ACC112 (cell line): ENCODE measurements around the gene SCTR.

Source experiments
- H2AFZ ChIP-seq: fragments of 200-600 bp; sonication (generic); one replicate; pipeline ENCODE4 v1.6.0; 2017; ENCODE audit warnings: antibody characterized with exemption, low read length; ENCODE audit not compliant: unreplicated experiment
- H3K27ac ChIP-seq: fragments of 200-600 bp; sonication (generic); 2 replicates; pipeline ENCODE4 v1.5.1; 2014; ENCODE audit warnings: low read depth, mild to moderate bottlenecking, antibody characterized with exemption, low read length, moderate library complexity
- H3K27me3 ChIP-seq: fragments of 200-600 bp; sonication (generic); 2 replicates; pipeline ENCODE4 v1.6.1; 2014; ENCODE audit warnings: mild to moderate bottlenecking, antibody characterized with exemption, low read length, moderate library complexity, mixed read lengths; ENCODE audit not compliant: insufficient read depth
- H3K36me3 ChIP-seq: fragments of 200-600 bp; sonication (generic); 2 replicates; pipeline ENCODE4 v1.6.1; 2016; ENCODE audit warnings: mild to moderate bottlenecking, antibody characterized with exemption, low read length, moderate library complexity, mixed read lengths; ENCODE audit not compliant: insufficient read depth
- H3K4me1 ChIP-seq: fragments of 200-600 bp; sonication (generic); one replicate; pipeline ENCODE4 v1.6.1; 2016; ENCODE audit warnings: low read length, mixed read lengths; ENCODE audit not compliant: insufficient read depth, unreplicated experiment, control insufficient read depth
- H3K4me3 ChIP-seq: fragments of 200-600 bp; sonication (generic); 2 replicates; pipeline ENCODE4 v1.5.1; 2014; ENCODE audit warnings: mild to moderate bottlenecking, low read depth, low read length
- H3K79me2 ChIP-seq: fragments of 200-600 bp; sonication (generic); one replicate; pipeline ENCODE4 v1.6.0; 2016; ENCODE audit warnings: low read length; ENCODE audit not compliant: control insufficient read depth, unreplicated experiment, insufficient read depth

The SCTR gene

DNA sequence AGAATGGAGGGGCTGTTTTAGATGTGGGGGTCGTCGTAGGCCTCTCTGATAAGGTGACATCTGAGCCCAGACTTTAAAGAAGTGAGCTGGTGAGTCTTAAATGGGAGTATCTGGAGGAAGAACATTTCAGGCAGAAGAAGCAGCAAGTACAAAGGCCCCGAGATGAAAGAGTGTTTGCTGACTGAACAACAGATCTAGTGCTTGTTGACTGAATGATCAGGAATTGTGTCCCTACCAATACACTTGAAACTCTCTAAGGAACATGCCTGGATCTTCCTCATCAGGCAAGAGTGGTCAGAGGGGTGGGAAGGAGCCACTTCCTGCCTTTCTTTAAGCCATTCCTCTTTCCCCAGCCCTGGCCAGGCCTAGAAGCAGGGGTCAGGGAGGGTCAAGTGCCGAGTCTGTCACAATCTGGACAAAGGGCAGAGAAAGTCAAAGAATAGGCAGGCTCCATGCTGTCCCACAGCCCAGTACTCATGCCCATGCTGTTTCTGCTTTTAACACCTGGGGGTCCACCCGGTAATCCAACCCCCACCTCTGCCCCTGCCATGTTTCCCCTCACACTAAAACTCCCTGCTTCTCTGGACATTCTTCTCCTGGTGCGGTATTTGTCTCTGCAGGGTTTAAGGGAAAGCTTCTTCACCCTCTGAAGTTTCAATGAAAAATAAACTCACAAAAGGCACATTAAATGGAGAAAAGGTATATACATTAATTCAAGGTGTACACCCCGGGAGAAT lies 95.6 kb downstream of the SCTR start:
- no peaks in the 10 kb centered on the region for H3K36me3 ChIP-seq
- no peaks in the 10 kb centered on the region for H3K79me2 ChIP-seq
- no peak overlapping the region for H3K27ac ChIP-seq
- H3K4me3 ChIP-seq, result no peak overlapping the region
- peaks cover 28% of the 10 kb centered on the region for H3K27me3 ChIP-seq
- H2AFZ ChIP-seq, result no peak overlapping the region
- peaks cover 25% of the 10 kb centered on the region for H3K4me1 ChIP-seq

DNA sequence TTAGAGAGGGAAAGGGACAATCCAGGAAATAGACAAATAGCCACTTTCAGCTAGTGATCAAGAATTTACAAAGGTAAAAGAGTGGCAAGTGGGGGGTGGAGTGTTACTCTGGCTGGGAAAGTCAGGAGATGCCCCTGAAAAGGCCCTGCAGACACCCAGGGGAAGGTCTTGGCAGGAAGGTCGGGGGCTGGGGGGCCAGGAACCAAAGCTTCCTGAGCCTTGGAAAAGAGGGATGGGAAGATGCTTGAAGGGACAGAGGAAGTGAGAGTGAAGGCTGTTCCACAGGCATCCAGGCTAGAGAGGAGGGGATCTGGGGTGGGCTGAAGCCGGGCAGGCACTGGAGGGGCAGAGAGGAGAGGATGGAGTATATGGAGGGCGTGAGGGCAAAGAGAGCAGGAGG lies 96.5 kb downstream of the SCTR start:
- no peaks in the 10 kb centered on the region for H3K36me3 ChIP-seq
- H3K4me3 ChIP-seq, result no peak overlapping the region
- H3K27me3 ChIP-seq, result peaks cover 34% of the 10 kb centered on the region

DNA sequence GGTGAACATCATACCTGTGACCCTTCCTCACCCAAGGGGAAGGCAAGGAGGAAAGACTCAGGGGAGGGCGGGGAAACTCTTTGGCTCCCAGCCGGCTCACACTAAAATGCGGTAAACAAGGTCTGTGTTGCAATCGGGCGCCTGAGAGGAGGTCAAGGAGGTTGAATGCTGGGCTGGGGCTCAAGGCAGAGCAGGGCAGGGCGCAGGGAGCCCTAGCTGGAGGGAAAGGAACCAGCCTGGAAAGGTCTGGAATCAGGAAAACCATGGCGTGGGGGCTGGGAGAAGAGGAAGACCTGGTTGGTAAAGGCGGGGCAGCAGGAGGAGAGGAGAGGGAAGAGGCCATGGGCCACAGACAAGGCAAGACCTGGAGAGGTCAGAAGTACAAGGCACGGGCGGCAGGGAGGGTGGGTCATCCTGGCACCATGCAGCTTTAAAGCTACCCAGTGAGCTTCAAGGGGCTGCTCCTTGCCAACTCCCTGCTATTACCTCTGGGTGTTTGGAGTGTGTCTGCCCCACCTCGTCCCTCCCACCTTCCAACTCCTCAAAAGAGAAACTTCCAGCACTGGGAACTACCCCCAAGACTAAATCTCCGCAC lies 97.4 kb downstream of the SCTR start:
- Histone ChIP-seq H3K4me3 (no peak overlapping the region), H3K79me2 (no peaks in the 10 kb centered on the region), H3K4me1 (peaks cover 25% of the 10 kb centered on the region), H3K27ac (no peak overlapping the region), H3K27me3 (peaks cover 43% of the 10 kb centered on the region), H3K36me3 (no peaks in the 10 kb centered on the region), H2AFZ (no peak overlapping the region)

More for the DNA sequence above, 96.5 kb downstream of the SCTR start:
- Histone ChIP-seq H3K4me1 (peaks cover 25% of the 10 kb centered on the region), H3K27ac (no peak overlapping the region), H2AFZ (no peak overlapping the region), H3K79me2 (no peaks in the 10 kb centered on the region)

DNA sequence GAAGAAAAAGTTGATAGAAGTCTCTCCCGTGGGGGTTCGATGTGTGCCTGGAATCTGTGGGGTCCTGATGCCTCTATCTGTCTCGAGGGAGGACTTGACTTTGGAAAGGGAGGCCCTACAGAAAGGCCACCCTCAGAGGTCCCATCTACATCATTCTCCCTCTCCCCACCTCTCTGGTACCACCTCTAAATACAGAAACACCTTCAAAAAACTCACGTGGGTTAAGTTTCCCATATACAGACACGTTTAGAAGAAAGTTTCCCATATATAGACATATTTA lies 97.9 kb downstream of the SCTR start:
- H3K36me3 ChIP-seq, result no peaks in the 10 kb centered on the region
- H2AFZ ChIP-seq, result no peak overlapping the region
- H3K4me3 ChIP-seq, result no peak overlapping the region
- H3K4me1 ChIP-seq, result peaks cover 24% of the 10 kb centered on the region
- no peak overlapping the region for H3K27ac ChIP-seq
- peaks cover 49% of the 10 kb centered on the region for H3K27me3 ChIP-seq
- no peaks in the 10 kb centered on the region for H3K79me2 ChIP-seq

DNA sequence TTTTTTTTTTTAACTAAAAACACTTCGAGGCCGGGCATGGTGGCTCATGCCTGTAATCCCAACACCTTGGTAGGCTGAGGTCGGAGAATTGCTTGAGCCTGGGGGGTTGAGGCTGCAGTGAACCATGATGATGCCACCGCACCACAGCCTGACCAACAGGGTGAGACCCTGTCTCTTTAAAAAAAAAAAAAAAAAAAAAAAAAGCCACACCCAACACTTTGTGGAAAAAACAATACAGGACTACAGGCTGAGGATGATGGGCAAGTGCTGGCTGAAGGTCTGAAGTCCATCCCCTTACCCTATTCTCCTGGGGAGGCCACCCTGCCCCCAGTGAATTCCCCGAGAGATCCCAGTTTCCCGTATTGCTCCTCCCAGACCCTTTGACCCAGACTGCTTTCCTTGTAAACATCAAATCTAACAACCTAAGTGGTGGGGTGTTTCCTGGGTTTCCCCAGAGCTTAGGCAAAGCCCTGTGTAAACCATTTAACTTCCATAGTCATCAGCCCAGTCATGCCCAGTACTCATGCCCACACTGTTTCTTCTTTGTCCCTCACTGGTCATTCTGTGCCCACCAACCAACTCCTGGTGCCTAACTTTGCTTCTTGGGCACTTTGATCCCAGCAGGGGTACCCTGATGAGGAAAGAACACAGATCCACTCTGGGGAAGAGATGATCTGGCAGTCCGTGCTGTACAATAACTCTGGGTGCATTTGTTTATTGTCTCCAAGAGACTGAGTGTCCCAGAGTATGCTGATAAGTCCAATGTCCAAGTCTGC lies 98.5 kb downstream of the SCTR start:
- Histone ChIP-seq H3K4me1 (peaks cover 19% of the 10 kb centered on the region), H2AFZ (no peak overlapping the region), H3K36me3 (no peaks in the 10 kb centered on the region)

DNA sequence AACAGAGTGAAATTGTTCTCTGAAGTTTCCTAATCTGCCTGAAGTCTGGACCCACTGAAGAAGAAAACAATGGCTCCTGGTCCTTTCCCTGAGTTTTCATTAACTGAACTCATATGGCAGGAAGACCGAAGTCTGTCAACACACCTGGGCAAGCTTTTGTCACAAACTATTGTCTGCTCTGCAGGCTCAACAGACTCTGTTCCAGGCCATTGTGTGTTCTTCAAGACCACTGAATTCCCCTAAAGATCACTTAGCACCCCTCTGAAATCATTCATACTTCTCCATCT lies 99.2 kb downstream of the SCTR start:
- Histone ChIP-seq H3K36me3 (no peaks in the 10 kb centered on the region), H3K4me1 (peaks cover 16% of the 10 kb centered on the region)

More for the DNA sequence above, 98.5 kb downstream of the SCTR start:
- no peak overlapping the region for H3K4me3 ChIP-seq
- no peak overlapping the region for H3K27ac ChIP-seq
- no peaks in the 10 kb centered on the region for H3K79me2 ChIP-seq
- H3K27me3 ChIP-seq, result peaks cover 54% of the 10 kb centered on the region

DNA sequence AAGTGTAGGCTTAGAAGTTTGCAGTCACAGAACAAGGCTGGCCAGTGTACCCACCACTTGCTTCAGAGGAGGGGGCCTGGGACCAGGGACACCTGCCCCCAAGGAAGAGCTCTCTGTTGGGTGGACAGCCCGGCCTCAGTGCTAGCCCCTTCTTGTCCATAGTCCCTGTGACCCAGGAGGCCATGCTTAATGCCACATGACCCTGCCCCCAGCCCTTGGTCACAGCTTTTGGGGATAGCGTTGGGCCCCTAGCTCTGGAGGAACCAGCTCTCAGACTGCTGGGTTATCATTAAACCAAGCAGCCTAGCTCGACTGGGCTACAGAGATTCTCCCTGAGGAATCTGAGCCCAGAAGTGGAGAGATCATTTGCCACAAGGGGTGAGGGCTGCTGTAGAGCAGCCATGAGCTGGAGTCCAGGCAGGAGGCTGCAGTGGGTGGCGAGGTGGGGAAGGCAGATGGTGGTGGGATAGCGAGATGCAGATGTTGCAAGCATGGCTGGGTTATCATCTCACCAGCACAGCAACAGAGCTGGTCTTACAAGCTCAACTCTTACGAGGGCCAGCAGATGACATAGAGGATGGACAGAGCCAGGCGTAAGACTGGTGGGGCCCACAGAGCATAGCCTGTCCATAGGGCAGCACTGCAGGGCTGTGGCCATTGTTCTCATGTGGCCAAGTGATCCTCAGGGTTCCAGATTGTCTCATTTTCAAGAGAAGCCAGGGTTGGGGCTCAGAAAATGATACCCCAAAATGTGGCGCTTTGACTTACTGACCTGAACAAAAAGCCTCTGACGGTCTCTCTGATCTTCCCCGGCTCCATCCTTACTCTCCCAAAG lies 99.8 kb downstream of the SCTR start:
- Histone ChIP-seq H3K36me3 (no peaks in the 10 kb centered on the region), H3K79me2 (no peaks in the 10 kb centered on the region), H2AFZ (no peak overlapping the region), H3K27me3 (peaks cover 66% of the 10 kb centered on the region), H3K4me1 (peaks cover 12% of the 10 kb centered on the region), H3K27ac (no peak overlapping the region), H3K4me3 (no peak overlapping the region)

More for the DNA sequence above, 99.2 kb downstream of the SCTR start:
- no peaks in the 10 kb centered on the region for H3K79me2 ChIP-seq
- no peak overlapping the region for H3K4me3 ChIP-seq
- no peak overlapping the region for H2AFZ ChIP-seq
- H3K27ac ChIP-seq, result no peak overlapping the region
- peaks cover 61% of the 10 kb centered on the region for H3K27me3 ChIP-seq

DNA sequence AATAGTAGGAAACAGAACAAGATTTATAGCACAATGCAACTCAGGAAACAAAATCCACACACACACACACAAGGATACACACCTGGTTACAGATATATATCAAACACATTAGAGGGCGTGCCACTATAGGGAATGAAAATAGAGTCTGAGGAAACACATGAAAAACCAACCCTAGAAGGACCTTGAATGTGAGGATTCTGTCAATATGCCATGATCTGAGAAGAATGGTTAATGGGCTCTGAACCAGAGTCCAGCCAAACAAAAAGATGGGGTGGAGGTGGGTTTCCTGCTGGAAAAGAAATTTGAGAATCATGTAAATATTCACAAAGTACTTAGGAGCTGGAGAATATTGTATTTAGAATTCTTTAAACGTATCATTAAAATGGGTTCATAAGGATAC lies 100.5 kb downstream of the SCTR start:
- Histone ChIP-seq H2AFZ (no peak overlapping the region), H3K36me3 (no peaks in the 10 kb centered on the region), H3K4me3 (no peak overlapping the region), H3K79me2 (no peaks in the 10 kb centered on the region), H3K4me1 (peaks cover 12% of the 10 kb centered on the region), H3K27me3 (peaks cover 66% of the 10 kb centered on the region), H3K27ac (no peak overlapping the region)

DNA sequence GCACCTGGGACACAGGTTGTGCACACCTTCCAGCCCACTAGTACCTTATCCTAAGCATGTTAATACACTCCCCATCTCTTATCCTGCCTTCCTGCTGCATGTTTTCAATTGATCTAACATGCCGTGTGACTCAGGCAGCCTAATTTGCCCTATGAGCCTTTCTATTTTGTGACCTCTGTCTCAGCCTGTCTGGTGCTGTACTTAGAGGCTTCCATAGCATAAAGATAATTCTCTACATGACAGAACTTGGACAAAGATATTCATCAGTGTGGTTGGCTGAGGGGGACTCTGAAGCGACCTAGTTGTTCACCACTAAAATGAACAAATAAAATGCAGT lies 101.2 kb downstream of the SCTR start:
- no peaks in the 10 kb centered on the region for H3K79me2 ChIP-seq
- no peak overlapping the region for H3K27ac ChIP-seq
- H2AFZ ChIP-seq, result no peak overlapping the region
- H3K36me3 ChIP-seq, result no peaks in the 10 kb centered on the region
- peaks cover 69% of the 10 kb centered on the region for H3K27me3 ChIP-seq
- peaks cover 12% of the 10 kb centered on the region for H3K4me1 ChIP-seq
- no peak overlapping the region for H3K4me3 ChIP-seq

DNA sequence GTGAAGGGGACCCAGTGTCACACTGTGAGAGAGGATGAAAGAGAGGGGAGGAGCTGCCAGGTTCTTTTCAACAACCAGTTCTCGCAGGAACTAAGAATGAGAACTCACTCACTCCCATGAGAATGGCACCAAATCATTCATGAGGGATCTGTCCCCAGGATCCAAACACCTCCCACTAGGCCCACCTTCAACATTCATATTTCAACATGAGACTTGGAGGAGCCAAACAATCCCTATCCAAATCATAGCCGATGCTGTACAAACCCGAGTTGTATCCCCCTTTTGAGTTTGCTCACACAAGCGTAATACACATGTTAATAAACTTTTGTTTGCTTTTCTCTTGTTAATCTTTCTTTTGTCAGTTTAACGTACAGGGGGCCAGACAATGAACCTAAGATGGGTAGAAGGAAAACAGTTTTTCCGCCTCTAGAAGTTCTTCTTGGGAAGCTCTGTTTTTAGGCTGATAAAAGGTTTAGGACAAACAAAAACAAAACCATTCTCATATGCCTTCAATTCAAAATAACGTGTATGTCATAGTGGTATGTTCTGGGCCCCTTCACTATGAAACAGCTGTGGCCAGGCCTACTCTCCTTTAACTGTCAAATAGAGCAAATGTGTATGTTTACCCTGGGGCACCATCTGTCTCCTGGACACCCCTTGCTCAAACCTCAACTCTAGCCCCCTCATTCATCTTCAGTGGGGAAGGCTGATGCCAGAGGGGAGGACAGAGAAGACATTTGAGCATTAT lies 101.7 kb downstream of the SCTR start:
- Histone ChIP-seq H3K4me3 (no peak overlapping the region), H3K79me2 (no peaks in the 10 kb centered on the region), H2AFZ (no peak overlapping the region), H3K27ac (no peak overlapping the region), H3K27me3 (peaks cover 68% of the 10 kb centered on the region), H3K36me3 (no peaks in the 10 kb centered on the region), H3K4me1 (peaks cover 12% of the 10 kb centered on the region)
